ENCODE data around the gene UBA1. TPM values are rescaled to one million over a fixed set of nuclear protein-coding genes. Genes with fewer than 3 reads are reported as not detected.

The UBA1 gene
- polyA plus RNA-seq, 1 donor (not counting 4 experiments of a cell fraction or from before 2014, with no cell fraction given) = 236 TPM

- Histone ChIP-seq H4K20me1 (ENCODE audit: control insufficient read depth, extremely low read depth, insufficient read depth, low read length) (peaks cover 3% of the 10 kb centered on the region), H2AFZ (ENCODE audit: control insufficient read depth, low read length) (no peak overlapping the region), H3K79me2 (ENCODE audit: control insufficient read depth, insufficient read depth, low read length) (peaks cover 51% of the 10 kb centered on the region), H3K4me3 (ENCODE audit: control insufficient read depth in 2 of 3, extremely low read depth in 1 of 3, insufficient read depth in 2 of 3, low read depth in 1 of 3, low read length in 3 of 3) (no peak overlapping the region), H3K4me1 (ENCODE audit: control insufficient read depth, extremely low read depth, insufficient read depth, low read length) (no peaks in the 10 kb centered on the region), H3K4me2 (ENCODE audit: control insufficient read depth, extremely low read depth, insufficient read depth, low read depth, low read length) (no peak overlapping the region), H3K9ac (ENCODE audit: control insufficient read depth, extremely low read depth, insufficient read depth, low read length) (no peak overlapping the region), H3K27ac (ENCODE audit: control insufficient read depth, insufficient read depth, low read length) (no peak overlapping the region), H3K36me3 (ENCODE audit: control insufficient read depth in 2 of 2, extremely low read depth in 1 of 2, insufficient read depth in 2 of 2, low read length in 2 of 2) (peaks cover 0 to 3% of the 10 kb centered on the region in 2 experiments), H3K9me3 (ENCODE audit: control insufficient read depth, low read depth, low read length) (no peaks in the 10 kb centered on the region), H3K9me1 (ENCODE audit: control insufficient read depth, extremely low read depth, insufficient read depth, low read length) (no peaks in the 10 kb centered on the region), H3K27me3 (ENCODE audit: control insufficient read depth, extremely low read depth, insufficient read depth, low read length) (no peaks in the 10 kb centered on the region)
- TF ChIP-seq CTCF (optimal IDR thresholded peaks at IDR 0.05 in 1 of 3, IDR thresholded peaks at IDR 0.05 in 1 of 3, conservative IDR thresholded peaks at IDR 0.05 in 1 of 3; ENCODE audit: extremely low read depth in 1 of 3, insufficient read depth in 2 of 3, low read length in 3 of 3) (no peak), EZH2 (IDR thresholded peaks at IDR 0.05; ENCODE audit: low read length) (no peak)
- dilution Hi-C loops (cut with MboI; ENCODE audit: extremely low pct_ligation_motif_present, low sequenced_read_pairs) = no loop called here
- DNase-seq (ENCODE audit: low read depth, low spot score) (no peak), FAIRE-seq (no peak)
Measured at GRCh38 chrX:47156611-47157520, 36.8 kb upstream of the UBA1 start.

GRCh38 chrX:47158131-47158530 is 35.5 kb upstream of the UBA1 start:
- H3K9ac ChIP-seq (ENCODE audit: control insufficient read depth, extremely low read depth, insufficient read depth, low read length) = no peak overlapping the region
- TF ChIP-seq EZH2 (IDR thresholded peaks at IDR 0.05; ENCODE audit: low read length) (no peak), CTCF (optimal IDR thresholded peaks at IDR 0.05 in 1 of 3, IDR thresholded peaks at IDR 0.05 in 1 of 3, conservative IDR thresholded peaks at IDR 0.05 in 1 of 3; ENCODE audit: extremely low read depth in 1 of 3, insufficient read depth in 2 of 3, low read length in 3 of 3) (no peak)
- H3K79me2 ChIP-seq (ENCODE audit: control insufficient read depth, insufficient read depth, low read length) = peaks cover 43% of the 10 kb centered on the region
- dilution Hi-C loops (cut with MboI; ENCODE audit: extremely low pct_ligation_motif_present, low sequenced_read_pairs) = no loop called here
- no peaks in the 10 kb centered on the region for H3K4me1 ChIP-seq (ENCODE audit: control insufficient read depth, extremely low read depth, insufficient read depth, low read length)
- peaks cover 0 to 3% of the 10 kb centered on the region in 2 experiments for H3K36me3 ChIP-seq (ENCODE audit: control insufficient read depth in 2 of 2, extremely low read depth in 1 of 2, insufficient read depth in 2 of 2, low read length in 2 of 2)
- FAIRE-seq (no peak), DNase-seq (ENCODE audit: low read depth, low spot score) (no peak)
- no peaks in the 10 kb centered on the region for H3K9me3 ChIP-seq (ENCODE audit: control insufficient read depth, low read depth, low read length)
- no peaks in the 10 kb centered on the region for H3K9me1 ChIP-seq (ENCODE audit: control insufficient read depth, extremely low read depth, insufficient read depth, low read length)
- H4K20me1 ChIP-seq (ENCODE audit: control insufficient read depth, extremely low read depth, insufficient read depth, low read length) = peaks cover 3% of the 10 kb centered on the region
- H3K4me3 ChIP-seq (ENCODE audit: control insufficient read depth in 2 of 3, extremely low read depth in 1 of 3, insufficient read depth in 2 of 3, low read depth in 1 of 3, low read length in 3 of 3) = no peak overlapping the region
- H2AFZ ChIP-seq (ENCODE audit: control insufficient read depth, low read length) = no peak overlapping the region
- H3K27me3 ChIP-seq (ENCODE audit: control insufficient read depth, extremely low read depth, insufficient read depth, low read length) = no peaks in the 10 kb centered on the region
- H3K27ac ChIP-seq (ENCODE audit: control insufficient read depth, insufficient read depth, low read length) = no peak overlapping the region
- no peak overlapping the region for H3K4me2 ChIP-seq (ENCODE audit: control insufficient read depth, extremely low read depth, insufficient read depth, low read depth, low read length)
